ENCODE results near the gene SH3BP5L.

DNA sequence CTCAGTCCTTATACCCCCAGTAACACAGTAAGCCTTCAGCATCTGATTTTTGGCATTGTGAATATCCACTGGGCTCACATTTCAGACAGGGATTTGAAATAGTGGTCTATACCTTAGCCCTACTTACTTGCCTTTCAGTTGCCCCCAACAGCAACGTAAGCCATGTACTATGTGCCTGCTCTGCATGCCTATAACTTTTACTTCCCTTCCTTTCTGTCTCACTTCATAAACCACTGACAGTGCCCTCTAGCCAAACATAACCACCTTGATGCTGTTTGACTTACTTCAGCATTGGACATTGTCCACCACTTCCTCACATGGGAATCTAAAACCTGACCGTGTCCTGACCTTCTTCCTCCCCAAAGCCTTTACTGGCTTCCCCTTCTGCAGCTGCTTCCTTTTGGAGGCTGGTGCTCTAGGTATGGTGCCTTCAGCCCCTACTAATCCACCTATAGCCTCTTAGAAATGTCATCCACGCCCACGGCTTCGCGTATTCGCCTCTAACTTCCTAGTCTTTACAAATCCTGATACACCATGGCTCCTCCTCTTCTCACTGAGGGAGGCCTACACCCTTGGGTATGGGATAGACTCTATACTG is 8.7 kb upstream of the SH3BP5L start:
- TF ChIP-seq EP300 (IDR thresholded peaks at IDR 0.05; ENCODE audit: borderline replicate concordance in 1 of 2, control insufficient read depth in 1 of 2, low read depth in 2 of 2, low read length in 2 of 2) (no peak), FOXK2 (IDR thresholded peaks at IDR 0.05) (no peak), TCF12 (IDR thresholded peaks at IDR 0.05; ENCODE audit: low read depth, low read length) (no peak), EZH2 (IDR thresholded peaks at IDR 0.05; ENCODE audit: borderline replicate concordance, control insufficient read depth, low read depth, low read length) (no peak), FOXM1 (IDR thresholded peaks at IDR 0.05; ENCODE audit: low read depth, low read length) (no peak), YY1 (IDR thresholded peaks at IDR 0.05; ENCODE audit: low read depth, low read length) (no peak), CBX3 (IDR thresholded peaks at IDR 0.05; ENCODE audit: borderline replicate concordance, low read depth) (no peak)
- TF ChIP-seq, protein P1, sequence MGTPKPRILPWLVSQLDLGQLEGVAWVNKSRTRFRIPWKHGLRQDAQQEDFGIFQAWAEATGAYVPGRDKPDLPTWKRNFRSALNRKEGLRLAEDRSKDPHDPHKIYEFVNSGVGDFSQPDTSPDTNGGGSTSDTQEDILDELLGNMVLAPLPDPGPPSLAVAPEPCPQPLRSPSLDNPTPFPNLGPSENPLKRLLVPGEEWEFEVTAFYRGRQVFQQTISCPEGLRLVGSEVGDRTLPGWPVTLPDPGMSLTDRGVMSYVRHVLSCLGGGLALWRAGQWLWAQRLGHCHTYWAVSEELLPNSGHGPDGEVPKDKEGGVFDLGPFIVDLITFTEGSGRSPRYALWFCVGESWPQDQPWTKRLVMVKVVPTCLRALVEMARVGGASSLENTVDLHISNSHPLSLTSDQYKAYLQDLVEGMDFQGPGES (IDR thresholded peaks at IDR 0.05), result no peak
- TF ChIP-seq, protein P2, sequence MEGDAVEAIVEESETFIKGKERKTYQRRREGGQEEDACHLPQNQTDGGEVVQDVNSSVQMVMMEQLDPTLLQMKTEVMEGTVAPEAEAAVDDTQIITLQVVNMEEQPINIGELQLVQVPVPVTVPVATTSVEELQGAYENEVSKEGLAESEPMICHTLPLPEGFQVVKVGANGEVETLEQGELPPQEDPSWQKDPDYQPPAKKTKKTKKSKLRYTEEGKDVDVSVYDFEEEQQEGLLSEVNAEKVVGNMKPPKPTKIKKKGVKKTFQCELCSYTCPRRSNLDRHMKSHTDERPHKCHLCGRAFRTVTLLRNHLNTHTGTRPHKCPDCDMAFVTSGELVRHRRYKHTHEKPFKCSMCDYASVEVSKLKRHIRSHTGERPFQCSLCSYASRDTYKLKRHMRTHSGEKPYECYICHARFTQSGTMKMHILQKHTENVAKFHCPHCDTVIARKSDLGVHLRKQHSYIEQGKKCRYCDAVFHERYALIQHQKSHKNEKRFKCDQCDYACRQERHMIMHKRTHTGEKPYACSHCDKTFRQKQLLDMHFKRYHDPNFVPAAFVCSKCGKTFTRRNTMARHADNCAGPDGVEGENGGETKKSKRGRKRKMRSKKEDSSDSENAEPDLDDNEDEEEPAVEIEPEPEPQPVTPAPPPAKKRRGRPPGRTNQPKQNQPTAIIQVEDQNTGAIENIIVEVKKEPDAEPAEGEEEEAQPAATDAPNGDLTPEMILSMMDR (IDR thresholded peaks at IDR 0.05 in 2 of 3, conservative IDR thresholded peaks at IDR 0.05 in 1 of 3; ENCODE audit: control insufficient read depth in 2 of 3, extremely low read depth in 1 of 3, insufficient read depth in 1 of 3, low read depth in 3 of 3, low read length in 3 of 3), result no peak
